Adrenal gland (tissue), 12 donors: Measurements from ENCODE around the gene AUTS2. TPM values are rescaled to one million over a fixed set of nuclear protein-coding genes. Genes with fewer than 3 reads are reported as not detected.

Experiments
- DNase-seq, 7 donors: peaks; one replicate each; pipeline ENCODE4 v3.0.0-alpha.2; 2019 to 2020
- H3K27ac ChIP-seq, 5 donors: fragments of 200-600 bp; sonication (generic) in 4 of 5; 1 replicate in 3 of 5; 2 replicates in 2 of 5; pipeline versions ENCODE4 v1.5.1 to v1.8.0; 2016 to 2020; ENCODE audit warnings: mild to moderate bottlenecking in 1 of 5
- H3K27me3 ChIP-seq: fragments of 200-600 bp; 2 replicates; pipeline ENCODE4 v1.8.0; 2021
- H3K36me3 ChIP-seq, 2 donors: fragments of 200-600 bp; replicated peaks in 1 of 2; 1 replicate in 1 of 2; 2 replicates in 1 of 2; pipeline versions ENCODE4 v1.5.1 to v1.8.0; 2018 to 2022
- H3K4me1 ChIP-seq, 2 donors: fragments of 200-600 bp; replicated peaks in 1 of 2; 1 replicate in 1 of 2; 2 replicates in 1 of 2; pipeline versions ENCODE4 v1.5.1 to v1.8.0; 2018 to 2021
- H3K4me3 ChIP-seq, 4 donors: fragments of 200-600 bp; sonication (generic) in 3 of 4; one replicate each; pipeline ENCODE4 v1.5.1; 2016 to 2018
- H3K9me3 ChIP-seq, 3 donors: fragments of 200-600 bp; sonication (generic) in 1 of 3; replicated peaks in 1 of 3; 1 replicate in 2 of 3; 2 replicates in 1 of 3; pipeline versions ENCODE4 v1.5.1 to v1.8.0; 2016 to 2021
- POLR2A ChIP-seq, 2 donors: fragments of 450-650 bp; IDR thresholded peaks; one replicate each; pipeline ENCODE4 v1.6.1; 2017; ENCODE audit warnings: antibody characterized with exemption in 2 of 2, mild to moderate bottlenecking in 2 of 2, moderate library complexity in 1 of 2
- WGBS, 4 donors: extraction: QIAGEN DNeasy Blood & Tissue Kit in 2 of 4; methylation state at CpG; one replicate each; pipeline versions ENCODE4 v1.1.5 to v1.1.7; 2013 to 2017; 5-methylcytosine and 5-hydroxymethylcytosine counted together
- intact Hi-C, 2 donors: fragments of 100-400 bp; cut with DNase I; formaldehyde crosslinking; loops; one replicate each; pipeline versions ENCODE4 v1.14.1 to v1.15.0; 2022 to 2023
- polyA plus RNA-seq, 3 donors: library from polyadenylated mRNA; stranded (reverse); fragments of 200-250 nt in 2 of 3; fragments of 350-450 nt in 1 of 3; fragmentation: Illumina TruSeq in 1 of 3; extraction: RNeasy Lipid Tissue Mini Kit (QIAGEN cat#74804) in 1 of 3; gene quantifications; one replicate each; pipeline ENCODE4 v1.2.3, GENCODE V29; 2013 to 2014
- total RNA-seq, 9 donors: library from RNA; depleted of rRNA in 4 of 9; stranded (reverse); fragments of >200 nt in 4 of 9; fragments of 120-200 nt in 1 of 9; fragmentation: NEBNext Ultra II Directional in 1 of 9; extraction: Animal tissue kit (Norgen Biotek cat#: 25700) in 1 of 9; gene quantifications; one replicate each; pipeline versions ENCODE4 v1.1.0 to v1.2.4, GENCODE V29; 2013 to 2023
- TF ChIP-seq, protein P1 (sequence below), 6 experiments: fragments of 450-650 bp in 4 of 6; fragments of 200-600 bp in 2 of 6; sonication (generic) in 1 of 6; IDR thresholded peaks; 1 replicate in 5 of 6; 2 replicates in 1 of 6; pipeline versions ENCODE4 v1.5.1 to v1.8.0; 2016 to 2021; ENCODE audit warnings: antibody characterized with exemption in 6 of 6, mild to moderate bottlenecking in 2 of 6, moderate library complexity in 1 of 6
- donor health status: healthy with polysubstance abuse.
- donor health status: Bipolar disorder and iron deficiency.
- donor health status: DM: yes; HTN: yes; CAD: no.
- donor health status: DM: no; HTN: no; CAD: no.
- donor health status: DM: no; HTN: no; CAD: no.
- donor health status: DM: yes; HTN: yes; CAD: no.

Gene AUTS2
- total and polyA plus RNA-seq, 12 donors, result 6.4 to 44.0 (median 15.2) TPM

DNA sequence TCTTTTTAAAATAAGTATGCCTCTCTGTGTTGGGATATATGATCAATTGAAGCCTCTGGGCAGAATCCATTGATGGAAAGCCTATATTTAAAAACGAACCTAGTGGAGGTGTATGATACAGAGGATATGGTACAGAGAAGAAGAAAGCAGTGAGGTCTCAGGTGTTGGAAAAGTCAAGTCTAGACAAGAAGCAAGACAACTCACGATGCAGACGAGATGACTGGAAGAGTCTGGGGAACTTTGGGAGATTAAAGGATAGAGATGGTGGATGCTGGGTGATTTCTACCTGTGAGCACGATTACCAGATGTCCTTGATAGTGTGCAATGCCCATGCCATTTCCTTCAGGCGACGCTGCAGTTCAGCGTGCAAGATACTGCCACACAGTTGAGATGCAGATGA, 1009.0 kb downstream of the AUTS2 start:
- no peak for DNase-seq
- TF ChIP-seq, protein P1, sequence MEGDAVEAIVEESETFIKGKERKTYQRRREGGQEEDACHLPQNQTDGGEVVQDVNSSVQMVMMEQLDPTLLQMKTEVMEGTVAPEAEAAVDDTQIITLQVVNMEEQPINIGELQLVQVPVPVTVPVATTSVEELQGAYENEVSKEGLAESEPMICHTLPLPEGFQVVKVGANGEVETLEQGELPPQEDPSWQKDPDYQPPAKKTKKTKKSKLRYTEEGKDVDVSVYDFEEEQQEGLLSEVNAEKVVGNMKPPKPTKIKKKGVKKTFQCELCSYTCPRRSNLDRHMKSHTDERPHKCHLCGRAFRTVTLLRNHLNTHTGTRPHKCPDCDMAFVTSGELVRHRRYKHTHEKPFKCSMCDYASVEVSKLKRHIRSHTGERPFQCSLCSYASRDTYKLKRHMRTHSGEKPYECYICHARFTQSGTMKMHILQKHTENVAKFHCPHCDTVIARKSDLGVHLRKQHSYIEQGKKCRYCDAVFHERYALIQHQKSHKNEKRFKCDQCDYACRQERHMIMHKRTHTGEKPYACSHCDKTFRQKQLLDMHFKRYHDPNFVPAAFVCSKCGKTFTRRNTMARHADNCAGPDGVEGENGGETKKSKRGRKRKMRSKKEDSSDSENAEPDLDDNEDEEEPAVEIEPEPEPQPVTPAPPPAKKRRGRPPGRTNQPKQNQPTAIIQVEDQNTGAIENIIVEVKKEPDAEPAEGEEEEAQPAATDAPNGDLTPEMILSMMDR (IDR thresholded peaks at IDR 0.05), result no peak
- no peak for TF ChIP-seq POLR2A (IDR thresholded peaks at IDR 0.05)
- Histone ChIP-seq H3K4me3 (no peak overlapping the region), H3K36me3 (no peaks in the 10 kb centered on the region), H3K27me3 (no peaks in the 10 kb centered on the region), H3K27ac (no peak overlapping the region), H3K9me3 (no peaks in the 10 kb centered on the region), H3K4me1 (peaks cover 0 to under 1% of the 10 kb centered on the region in 2 donors)
- 87 to 92% (median 89%) methylated on average over 7 of the region's 7 CpGs for WGBS, 4 donors
- intact Hi-C loops, result no loop called here

DNA sequence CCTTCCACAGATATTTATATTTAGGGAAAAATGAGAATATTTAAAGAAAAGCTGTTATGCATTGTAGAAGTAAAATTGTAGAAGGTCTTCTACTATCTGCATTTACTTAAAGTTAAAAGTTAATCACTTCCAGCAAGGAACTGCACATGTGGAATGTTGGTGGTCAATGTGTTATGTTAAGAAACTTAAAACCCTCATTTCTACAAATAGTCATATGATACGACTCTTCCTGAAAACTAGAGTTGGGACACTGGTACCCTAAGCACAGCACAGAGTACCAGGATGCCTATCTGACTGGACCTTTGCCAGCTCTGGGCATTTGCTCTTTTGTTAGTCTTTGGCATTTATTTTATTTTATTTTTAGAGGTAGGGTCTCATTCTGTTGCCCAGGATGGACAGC, 1009.5 kb downstream of the AUTS2 start:
- intact Hi-C loops, result no loop called here
- Histone ChIP-seq H3K9me3 (no peaks in the 10 kb centered on the region), H3K4me1 (peaks cover 0 to 5% of the 10 kb centered on the region in 2 donors), H3K4me3 (no peak overlapping the region), H3K36me3 (no peaks in the 10 kb centered on the region), H3K27me3 (no peaks in the 10 kb centered on the region), H3K27ac (no peak overlapping the region)
- DNase-seq, result no peak
- WGBS, 4 donors, result 87 to 100% (median 97%) methylated on average over 1 of the region's 1 CpG
- TF ChIP-seq, protein P1 (IDR thresholded peaks at IDR 0.05), result no peak
- no peak for TF ChIP-seq POLR2A (IDR thresholded peaks at IDR 0.05)

DNA sequence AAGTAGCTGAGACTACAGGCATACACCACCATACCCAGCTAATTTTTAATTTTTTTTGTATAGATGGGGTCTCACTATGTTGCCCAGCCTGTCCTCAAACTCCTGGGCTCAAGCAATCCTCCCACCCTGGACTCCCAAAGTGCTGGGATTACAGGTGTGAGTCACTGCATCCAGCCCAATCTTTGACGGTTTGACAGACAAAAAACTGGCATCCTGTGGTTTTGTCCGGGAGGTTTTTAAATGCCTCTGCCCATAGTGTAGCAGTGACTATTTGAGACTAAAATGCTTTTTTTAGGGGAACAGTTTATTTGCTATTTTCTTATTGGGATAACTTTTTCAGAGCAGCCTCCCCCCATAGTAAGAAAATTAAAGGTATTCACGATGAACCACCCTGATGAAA, 1010.0 kb downstream of the AUTS2 start:
- no peak for DNase-seq
- Histone ChIP-seq H3K4me1 (peaks cover 0 to 5% of the 10 kb centered on the region in 2 donors), H3K4me3 (no peak overlapping the region), H3K27ac (no peak overlapping the region), H3K9me3 (no peaks in the 10 kb centered on the region), H3K36me3 (no peaks in the 10 kb centered on the region), H3K27me3 (no peaks in the 10 kb centered on the region)
- 85 to 93% (median 90%) methylated on average over 3 of the region's 3 CpGs for WGBS, 4 donors
- intact Hi-C loops, result no loop called here
- TF ChIP-seq POLR2A (IDR thresholded peaks at IDR 0.05), result no peak
- TF ChIP-seq, protein P1 (IDR thresholded peaks at IDR 0.05), result no peak

DNA sequence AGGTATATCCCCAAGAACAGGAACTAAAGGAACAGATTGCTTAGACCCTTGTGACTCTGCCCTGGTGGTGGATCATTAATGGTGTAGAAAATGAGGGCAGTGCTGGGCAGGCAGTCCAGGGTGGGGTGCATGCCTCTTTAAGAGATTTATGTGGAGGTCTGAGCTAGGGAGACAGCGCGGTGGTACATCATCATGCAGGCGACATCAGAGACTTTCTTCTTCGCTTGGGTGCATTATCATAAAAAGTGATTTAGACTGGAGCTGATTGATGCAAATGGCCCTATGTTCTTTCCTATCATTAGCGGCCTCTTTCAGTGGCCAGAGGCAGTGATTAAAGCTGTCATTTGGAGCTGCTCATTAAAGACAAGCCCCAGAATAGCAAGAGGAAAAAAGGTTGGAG, 1014.5 kb downstream of the AUTS2 start:
- TF ChIP-seq POLR2A (IDR thresholded peaks at IDR 0.05), result no peak
- TF ChIP-seq, protein P1 (IDR thresholded peaks at IDR 0.05), result no peak
- no peaks in the 10 kb centered on the region for H3K27me3 ChIP-seq
- H3K9me3 ChIP-seq, result no peaks in the 10 kb centered on the region
- intact Hi-C loops, result no loop called here
- H3K4me3 ChIP-seq, result no peak overlapping the region
- peaks cover 0 to 5% of the 10 kb centered on the region in 2 donors for H3K4me1 ChIP-seq
- 91 to 99% (median 96%) methylated on average over 5 of the region's 5 CpGs for WGBS, 4 donors
- H3K36me3 ChIP-seq, result no peaks in the 10 kb centered on the region
- H3K27ac ChIP-seq, result no peak overlapping the region
- DNase-seq, result no peak
